SU-DHL-6 (cell line): ENCODE results near the gene POLD4.

Source experiments
- CTCF ChIP-seq: fragments of 200-600 bp; sonication (generic); IDR thresholded peaks from one replicate; pipeline ENCODE4 v1.5.1; 2017; ENCODE audit warnings: antibody characterized with exemption, mild to moderate bottlenecking, low read length, moderate library complexity; ENCODE audit not compliant: insufficient read depth, poor library complexity, severe bottlenecking
- EZH2phosphoT487 ChIP-seq: fragments of 200-600 bp; sonication (generic), shearing (Covaris generic); conservative IDR thresholded peaks from 2 replicates; pipeline ENCODE4 v1.6.1; 2018; ENCODE audit warnings: mild to moderate bottlenecking, antibody characterized with exemption, low read length, moderate library complexity, mixed read lengths

DNA sequence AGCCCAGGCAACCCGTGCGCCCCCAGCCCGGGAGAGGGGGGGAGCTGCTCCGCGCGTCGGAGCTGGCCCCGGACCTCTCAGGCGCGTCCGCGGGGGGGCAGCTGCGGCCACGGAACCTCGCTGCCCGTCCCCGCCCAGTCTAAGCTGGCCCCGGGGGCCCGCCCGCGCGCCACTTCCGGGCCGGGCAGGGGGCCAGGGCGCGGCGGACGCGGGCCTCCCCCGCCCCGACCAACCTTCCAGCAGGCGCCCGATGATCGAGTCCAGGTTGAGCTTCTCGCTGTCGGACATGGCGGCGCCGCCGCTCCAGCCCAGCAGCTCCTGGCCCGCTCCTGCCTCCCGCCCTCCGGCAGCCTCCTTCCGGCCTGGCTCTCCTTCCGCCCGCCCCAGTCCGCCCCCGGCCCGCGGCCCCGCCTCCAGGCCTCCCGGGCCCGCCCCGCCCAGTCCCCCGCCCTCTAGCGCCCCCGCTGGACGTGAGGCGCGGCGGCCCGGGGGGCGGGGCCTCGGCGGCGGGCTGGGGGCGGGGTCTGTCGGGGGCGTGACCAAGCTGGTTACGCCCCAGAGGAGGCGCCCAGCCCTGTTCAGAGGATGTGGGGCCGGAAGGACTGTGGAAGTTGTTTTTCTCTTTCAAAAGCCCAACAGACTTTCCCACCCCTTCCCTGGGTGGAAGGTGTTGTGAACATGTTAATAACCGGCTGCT is 48.3 kb upstream of the POLD4 start, which contains the start of gene PPP1CA:
- TF ChIP-seq CTCF (no peak), EZH2phosphoT487 (no peak)
